GM19397 (cell line): ENCODE results near the gene CACNA1G.

Source experiments
- ATAC-seq: cut with Tn5 transposase; IDR thresholded peaks from one replicate; pipeline ENCODE4 v1.9.1; 2021; ENCODE audit warnings: mild to moderate bottlenecking, moderate library complexity; ENCODE audit not compliant: unreplicated experiment

Gene CACNA1G

DNA sequence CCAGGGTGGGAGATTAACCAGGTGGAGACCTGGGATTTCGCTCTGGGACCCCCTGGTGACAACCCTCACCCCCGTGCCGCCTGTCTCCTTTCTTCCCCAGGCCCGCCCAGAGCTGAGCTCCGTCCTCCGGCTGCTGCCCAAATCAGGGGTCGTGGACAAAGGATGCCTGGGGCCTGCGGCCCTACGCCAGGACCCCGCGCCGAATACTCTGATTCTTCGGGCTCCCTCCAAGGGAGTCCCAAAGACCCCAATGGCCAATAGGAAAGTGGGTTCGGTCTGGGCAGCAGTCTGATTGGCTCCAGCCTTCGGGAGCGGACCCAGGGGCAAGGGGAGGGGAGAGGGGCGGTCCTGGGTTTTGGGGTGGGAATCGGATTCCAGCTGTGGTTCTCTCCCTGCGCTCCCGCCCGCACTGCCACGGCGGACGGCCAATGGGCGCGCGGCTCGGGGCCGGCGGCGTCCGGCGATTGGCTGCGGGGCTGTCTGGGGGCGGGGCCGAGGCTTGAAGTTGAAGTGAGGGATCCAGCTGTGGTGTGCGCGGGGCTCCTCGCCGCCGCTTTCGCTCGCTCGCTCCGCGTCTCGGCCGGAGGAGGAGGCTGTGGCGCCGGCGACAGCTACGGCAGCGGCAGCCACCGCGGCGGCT lies at the start of gene CACNA1G:
CACNA1G (plus strand) TSS at position 531 of the 640 bp plus-strand sequence. CDS start 745 bp downstream, outside the sequence.
- ATAC-seq = peak; percentile 94

DNA sequence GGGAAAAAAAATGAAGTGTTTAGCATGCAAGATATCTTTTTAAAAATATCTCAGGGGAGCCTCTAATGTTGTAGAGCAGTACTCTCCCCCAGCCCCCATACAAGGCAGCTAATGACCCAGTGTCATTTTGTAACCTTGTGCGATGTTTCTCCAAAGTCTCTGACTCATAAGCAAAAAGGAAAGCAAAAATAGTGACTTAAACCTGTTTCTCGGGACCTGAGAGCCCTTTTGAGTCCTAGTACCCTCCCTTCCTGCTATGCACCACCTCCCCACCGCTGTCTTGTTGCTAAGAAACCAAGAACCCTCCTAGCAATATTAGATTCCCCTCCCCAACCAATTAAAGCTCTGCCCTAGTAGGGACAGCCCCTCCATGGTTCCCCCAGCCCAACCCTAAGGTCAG lies 49.5 kb upstream of the CACNA1G start:
- no peak for ATAC-seq

DNA sequence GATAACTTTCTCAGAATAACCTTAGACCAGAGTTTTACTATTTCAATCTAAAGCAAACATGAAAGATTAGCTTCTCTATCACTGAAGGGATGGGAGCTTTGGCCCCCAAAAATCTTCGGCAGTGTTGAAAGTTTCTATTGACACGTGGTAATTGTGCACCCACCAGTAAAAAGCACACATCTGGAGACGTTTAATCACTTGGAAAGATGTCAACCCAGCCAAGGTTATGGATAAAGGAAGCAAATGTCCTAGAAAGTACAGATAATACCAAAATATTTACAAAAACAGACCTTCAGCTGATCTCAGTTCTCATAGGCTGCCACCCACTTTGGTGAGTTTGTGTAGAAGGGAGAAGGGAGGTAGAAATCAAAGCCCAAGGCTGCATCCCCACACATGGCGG lies 47.0 kb upstream of the CACNA1G start:
- no peak for ATAC-seq

DNA sequence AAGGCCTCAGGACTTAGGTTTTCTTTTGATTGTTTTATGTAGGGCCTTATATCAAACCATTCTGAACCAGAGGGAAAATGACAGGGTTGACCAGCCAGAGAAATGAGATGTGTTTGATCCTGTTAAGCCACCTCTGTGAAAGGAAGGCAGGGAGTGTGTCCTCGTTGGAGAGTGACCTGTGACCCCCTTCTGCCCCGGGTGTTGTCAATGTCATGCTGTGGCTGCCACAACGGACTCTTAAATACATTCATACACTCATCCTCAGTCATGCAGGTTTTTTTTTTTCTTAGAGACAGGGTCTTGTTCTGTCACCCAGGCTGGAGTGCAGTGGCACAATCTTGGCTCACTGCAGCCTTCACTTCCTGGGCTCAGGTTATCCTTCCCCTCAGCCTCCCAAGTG lies 46.1 kb upstream of the CACNA1G start:
- no peak for ATAC-seq

DNA sequence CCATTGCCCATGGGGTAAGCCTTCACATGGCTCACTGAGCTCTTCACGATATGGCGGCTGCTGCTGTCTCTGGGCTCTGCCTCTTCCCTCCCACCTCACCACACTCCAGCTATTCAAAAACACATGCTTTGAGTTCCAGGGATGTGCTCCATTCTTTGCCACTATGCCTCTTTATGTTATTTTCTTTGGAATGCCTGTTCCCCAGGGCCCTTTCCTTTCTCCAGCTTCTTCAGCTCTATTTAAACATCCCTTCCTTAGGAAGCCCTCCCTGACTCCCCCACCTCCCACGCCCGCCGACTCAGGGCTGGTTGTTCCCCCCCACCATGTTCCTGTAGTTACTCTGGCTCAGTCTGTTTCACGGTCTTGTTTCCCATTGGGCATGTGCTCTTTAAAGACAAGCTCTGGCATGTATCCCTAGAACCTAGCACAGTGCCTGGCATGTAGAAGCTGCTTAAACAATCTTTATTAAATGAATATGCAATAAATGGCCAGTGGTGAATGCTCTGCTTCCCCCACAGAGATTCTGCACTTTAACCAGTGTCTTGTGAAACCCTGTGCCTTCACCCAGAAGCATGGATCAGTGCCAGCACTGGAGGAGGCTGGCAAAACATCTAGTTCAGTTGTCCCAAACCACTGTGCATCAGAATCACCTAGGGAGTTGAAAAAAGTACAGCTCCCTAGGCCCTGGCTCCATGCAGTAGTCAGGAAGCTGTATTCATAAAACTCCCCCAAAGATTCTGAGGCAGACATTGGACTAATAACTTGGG lies 45.4 kb upstream of the CACNA1G start:
- ATAC-seq = no peak

DNA sequence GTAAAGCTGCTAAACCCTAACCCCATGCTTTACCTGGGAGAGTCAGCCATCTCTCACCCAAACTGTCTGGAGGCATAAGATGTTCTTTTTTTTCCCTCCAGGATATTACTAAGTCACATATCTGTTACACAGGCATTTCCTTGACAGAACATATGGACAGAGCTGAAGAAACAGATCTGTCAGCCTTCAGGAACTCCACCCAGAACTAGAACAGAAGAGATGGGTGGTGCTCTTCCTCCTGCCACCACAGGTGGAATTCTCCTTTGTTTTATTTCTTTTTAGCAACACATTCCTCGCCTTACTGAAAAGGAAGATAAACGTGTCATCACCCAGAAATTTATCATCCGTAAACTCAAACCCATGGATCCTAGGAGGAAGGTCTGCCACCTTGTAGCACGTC lies 43.5 kb upstream of the CACNA1G start:
- ATAC-seq = no peak

DNA sequence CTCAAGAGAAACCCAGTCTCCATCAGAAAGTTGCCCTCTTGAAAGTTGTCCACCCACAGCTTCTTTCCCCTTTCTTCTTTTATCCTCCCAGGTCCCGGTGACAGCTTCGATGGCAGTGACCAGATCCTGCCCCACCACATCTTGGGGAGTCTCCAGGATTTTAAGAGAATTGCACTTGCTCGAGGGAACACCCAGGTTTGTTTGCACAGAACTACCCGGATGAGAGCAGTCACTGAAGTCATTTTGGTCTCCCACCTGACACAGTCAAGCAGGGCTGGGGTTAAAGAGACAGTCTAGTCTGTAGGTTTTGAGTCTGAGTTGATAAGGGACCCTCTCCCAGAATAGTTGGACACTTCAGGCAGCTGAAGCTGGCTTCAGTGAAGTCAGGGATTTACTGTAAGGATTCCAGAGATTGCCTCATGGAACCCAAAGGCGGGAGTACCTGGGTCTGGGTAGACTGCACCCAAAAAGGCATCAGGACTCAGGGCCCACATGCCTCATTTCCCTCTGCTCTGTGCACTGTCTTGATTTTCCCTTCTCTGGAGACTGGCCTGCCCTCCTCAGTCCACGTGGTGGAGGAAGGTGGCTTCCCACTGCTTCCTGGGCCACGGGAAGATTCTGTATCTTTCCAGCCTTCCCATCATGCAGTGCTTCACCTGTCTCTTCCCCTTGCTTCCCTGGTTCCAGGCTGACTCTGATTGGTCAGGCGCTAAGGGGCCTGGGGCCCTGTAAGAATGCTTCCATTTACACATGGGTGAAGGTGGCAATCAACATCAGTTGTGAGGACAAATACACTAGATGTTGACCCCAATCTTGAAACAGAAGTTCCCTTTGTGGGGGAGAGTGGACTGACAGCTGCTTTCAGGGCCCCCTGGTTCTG lies 42.8 kb upstream of the CACNA1G start:
- no peak for ATAC-seq

DNA sequence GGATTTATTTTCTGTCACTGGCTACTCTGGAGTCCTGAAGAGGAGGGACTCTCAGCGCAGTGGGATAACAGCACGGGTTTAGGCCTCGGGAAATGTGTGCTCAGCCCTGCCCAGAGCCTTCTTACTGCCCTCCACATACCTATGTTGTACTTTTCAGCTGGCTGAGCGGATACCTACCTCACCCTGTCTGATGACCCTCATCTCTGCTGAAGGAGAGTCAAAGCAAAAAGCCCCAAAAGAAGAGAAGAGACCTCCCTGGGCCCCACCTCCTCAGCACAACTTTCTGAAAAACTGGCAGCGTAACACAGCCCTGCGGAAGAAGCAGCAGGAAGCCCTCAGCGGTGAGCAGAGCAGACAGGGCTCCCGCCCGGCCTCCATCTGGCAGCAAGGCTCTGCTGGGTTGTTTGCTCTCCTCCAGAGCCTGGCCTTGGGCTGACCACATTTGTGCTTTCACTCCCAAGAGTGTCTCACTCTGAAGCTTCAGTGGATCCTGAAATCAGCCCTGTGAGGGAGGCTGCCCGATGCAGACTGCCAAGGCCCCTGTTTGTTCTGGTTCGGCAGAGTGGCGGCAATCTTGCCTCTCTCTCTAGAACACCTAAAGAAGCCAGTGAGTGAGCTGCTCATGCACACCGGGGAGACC lies 42.0 kb upstream of the CACNA1G start:
- ATAC-seq = no peak

DNA sequence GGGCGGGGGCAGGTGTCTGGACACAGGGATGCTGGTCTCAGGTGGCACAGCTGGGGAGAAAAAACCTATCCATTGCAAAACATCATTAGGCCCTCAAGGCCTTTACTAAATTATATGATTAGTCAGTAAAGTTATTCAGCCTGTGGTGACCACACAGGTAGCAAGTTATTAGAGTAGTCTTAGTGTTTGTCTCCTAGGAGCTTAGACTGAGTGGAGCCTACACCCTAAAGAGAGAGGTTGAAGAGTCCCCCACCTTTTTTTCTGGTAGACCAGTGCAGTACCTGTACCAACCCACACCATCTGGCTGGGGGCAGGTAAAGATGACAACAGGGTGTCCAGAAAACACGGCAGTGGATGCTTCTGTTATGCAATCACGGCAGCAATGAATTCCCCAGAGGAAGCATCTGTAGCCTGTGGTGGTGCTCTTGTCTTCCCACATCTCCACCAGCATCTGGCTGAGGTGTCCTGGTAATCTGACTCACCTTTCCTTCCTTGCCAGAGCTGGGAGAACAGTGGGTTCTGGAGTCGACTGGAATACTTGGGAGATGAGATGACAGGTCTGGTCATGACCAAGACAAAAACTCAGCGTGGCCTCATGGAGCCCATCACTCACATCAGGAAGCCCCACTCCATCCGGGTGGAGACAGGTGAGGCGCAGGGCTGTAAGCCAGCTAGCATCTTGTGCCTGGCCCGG lies 41.2 kb upstream of the CACNA1G start:
- no peak for ATAC-seq

DNA sequence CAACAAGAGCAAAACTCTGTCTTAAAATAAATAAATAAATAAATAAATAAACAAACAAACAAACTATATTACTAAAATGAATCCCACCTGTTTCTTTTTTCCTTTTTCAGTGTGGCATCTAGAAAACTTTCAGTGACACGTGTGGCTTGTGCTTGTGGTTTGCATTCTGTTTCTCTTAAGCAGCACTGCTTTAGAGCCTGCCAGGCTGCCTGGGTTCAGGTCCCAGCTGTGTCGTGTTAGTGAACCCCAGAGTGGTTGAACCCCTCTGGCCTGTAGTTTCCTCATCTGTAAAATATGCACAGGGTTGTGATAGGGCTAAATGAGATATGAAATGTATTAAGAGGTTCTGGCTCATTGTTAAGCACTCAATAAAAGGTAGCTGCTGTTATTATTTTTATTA lies 40.0 kb upstream of the CACNA1G start:
- ATAC-seq = no peak

DNA sequence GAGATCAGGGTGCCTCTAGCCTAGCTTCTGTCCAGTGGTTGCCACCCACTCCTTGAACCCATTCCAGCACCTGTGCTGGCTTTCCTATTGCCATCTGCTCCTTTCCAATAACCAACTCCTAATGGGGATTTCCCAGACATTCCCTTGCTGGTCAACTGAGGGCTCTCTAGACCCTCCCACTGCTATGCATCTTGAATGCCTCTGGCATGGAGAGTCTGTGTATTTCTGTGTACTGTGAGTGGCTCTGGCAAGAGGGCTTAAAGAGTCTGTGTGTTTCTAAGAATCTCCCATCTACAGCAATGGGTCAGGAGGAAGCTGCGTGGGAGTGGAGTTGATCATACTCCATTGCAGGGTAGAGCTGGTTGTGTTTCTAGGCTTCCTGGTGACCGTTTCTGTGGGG lies 39.0 kb upstream of the CACNA1G start:
- ATAC-seq = no peak

DNA sequence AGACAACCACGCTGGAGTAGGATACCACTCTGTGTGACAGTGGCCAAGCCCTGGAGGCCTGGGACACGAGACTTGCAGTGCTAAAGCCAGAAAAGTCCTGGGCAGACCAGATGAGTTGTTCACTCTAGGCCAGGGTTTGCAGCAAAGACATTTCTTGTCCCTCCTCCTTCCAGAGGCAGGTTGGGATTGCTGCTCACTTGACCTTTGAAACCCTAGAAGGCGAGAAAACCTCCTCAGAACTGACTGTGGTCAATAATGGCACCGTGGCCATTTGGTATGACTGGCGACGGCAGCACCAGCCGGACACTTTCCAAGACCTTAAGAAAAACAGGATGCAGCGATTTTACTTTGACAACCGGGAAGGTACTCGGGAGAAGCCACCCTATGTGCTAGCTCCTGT lies 37.7 kb upstream of the CACNA1G start:
- ATAC-seq = no peak

DNA sequence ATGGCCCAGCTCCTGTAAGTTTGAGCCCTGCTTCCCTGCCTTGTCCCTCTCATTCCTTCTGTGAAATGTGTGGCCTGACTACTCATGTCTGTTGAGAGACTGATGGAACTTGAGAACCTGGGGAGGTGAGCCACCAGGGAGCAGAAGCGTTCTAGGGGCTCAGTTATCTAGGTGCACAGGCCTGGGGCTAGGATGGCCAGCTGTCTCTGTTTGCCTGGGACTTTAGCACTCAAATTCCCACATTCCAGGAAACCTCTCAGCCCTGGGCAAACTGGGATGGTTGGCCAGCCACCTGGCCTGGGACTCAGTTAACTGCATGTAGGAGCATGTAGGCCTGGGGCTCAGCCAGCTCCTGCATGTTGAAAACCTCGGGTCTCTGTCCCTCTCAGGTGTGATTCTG lies 37.3 kb upstream of the CACNA1G start:
- no peak for ATAC-seq

DNA sequence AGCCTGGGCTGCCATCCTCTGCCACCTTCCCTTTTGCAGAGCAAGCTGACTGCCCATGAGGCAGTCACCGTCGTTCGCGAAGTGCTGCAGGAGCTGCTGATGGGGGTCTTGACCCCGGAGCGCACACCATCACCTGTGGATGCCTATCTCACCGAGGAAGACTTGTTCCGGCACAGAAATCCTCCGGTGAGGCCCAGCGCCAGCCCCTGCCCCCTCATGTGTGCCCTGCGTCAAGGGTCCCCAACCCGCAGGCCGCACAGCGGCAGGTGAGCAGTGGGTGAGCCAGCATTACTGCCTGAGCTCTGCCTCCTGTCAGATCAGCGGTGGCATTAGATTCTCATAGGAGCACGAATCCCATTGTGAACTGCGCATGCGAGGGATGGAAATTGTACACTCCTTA lies 35.7 kb upstream of the CACNA1G start:
- ATAC-seq = no peak

DNA sequence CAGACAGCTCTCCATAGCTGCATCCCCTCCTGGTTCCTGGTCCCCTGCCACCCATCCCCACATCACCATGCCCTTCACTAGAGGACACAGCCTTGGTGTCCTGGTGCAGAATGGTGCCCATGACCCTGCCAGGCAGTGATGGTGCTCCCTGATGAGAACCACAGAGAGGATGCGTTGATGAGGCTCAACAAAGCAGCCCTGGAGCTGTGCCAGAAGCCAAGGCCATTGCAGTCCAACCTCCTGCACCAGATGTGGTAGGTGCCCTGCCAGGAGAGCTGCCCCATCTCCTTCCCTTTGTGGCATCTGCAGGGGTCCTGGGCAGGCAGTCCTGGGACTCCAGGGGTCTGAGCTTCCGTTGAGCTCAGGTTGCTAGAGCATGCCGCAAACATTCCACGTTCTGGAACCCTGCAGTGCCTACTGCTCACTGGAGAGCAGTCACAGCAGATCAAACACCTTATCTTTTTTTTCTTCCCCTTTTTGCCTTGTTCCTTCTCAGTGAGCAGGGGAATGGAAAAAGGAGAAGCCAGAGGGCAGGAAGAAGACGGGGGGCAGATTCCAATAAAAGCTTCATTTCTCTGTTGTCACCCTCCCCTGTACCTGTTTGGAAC lies 33.3 kb upstream of the CACNA1G start:
- ATAC-seq = no peak

DNA sequence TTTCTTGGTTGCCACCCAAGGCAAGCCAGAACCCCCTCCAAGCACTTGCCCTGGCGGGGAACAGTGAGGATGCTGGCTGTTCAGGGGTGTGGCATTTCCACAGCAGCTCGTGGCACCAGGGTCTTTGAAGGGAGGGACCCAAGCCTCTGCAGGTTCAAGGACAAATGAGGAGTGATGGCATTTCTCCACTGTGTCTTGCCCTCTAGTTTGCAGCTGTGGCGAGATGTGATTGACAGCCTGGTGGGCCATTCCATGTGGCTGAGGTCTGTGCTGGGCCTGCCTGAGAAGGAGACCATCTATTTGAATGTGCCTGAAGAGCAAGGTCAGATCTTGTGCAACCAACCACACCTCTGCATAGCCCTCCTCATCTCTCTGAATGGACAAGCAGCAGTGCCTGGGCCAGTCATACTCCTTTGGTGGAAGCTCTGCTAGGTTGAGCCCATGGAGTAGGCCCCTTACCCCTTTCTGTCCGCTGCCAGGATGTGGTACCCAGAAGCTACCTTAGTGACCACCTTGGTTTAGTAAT lies 32.5 kb upstream of the CACNA1G start:
- ATAC-seq = no peak

DNA sequence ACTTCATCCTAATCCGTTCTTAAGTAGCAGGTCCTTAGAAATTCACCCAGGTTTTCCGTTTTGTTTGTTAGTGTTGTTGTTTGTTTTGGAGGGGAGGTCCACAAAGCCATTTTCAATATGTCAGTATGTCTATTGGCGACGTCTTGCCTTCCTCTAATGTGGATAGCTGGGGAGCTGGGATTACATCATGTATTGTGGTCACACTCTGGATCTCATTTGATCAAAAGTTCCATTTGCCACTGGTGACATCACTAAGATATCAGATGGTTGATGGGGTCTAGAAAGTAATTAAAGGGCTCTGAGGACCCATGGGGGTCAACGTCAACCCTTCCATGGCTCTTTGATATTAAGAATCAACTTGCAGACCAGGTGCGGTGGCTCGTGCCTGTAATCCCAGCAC lies 30.7 kb upstream of the CACNA1G start:
- ATAC-seq = no peak

DNA sequence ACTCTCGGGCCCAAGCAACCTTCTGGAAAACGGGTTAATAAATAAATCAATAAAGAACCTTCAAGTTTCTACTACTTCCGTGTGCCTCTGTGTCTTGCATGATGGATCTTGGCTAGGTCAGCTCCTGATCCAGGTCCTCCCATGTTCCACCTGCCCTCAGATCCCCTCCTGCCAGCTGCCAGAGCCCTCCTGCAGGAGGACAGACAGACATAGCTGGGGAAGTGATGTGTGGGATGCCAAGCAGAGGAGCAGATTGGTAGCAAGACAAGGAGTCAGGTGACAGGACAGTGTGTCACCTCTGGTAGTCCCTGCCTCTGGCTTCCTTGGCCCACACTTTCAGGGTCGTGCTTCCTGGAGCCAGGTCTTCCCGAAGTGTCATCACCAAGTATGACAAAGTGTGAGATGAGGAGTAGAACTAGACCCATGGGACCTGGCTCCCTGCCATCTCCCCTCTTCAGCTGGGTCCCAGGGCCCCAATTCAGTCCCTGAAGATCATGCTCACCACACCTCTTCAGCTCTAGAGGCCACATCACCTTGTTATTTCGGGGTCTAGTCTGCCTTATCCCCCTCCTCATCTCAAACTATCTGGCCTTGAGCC lies 29.0 kb upstream of the CACNA1G start:
- no peak for ATAC-seq

DNA sequence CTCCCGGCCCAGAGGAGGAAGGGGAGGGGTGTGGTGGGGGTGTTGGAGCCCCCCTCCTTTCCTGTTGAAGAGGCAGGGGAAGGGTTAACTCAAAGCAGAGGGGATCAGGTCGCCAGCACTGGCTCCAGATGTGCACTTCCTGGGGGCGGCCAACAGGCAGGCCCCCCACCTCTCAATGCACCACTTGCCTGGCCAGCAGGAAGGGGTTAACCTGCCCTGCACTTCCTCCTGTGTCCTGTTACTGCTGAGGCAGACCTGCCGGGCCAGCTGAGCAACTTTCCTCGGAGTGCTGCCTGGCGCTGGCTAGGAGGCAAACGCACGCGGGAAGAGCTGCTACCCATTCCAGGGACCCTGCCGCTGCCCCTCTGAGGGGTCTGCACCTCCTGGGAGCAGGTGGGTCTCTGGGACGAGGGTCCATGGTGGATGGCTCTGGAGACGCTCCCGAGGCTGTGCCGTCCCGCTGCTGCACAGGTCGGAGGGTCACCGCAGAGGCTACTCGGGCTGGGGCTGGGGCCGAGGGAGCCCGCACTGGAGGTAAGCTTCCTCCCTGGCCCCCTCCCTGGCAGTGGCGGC lies 28.0 kb upstream of the CACNA1G start, which contains the start of gene EPN3:
EPN3 (plus strand) TSS at position 284 of the 573 bp plus-strand sequence. CDS start 3,822 bp downstream, outside the sequence.
- ATAC-seq = no peak
